ENCODE measurements around the gene MESD. TPM values are rescaled to one million over a fixed set of nuclear protein-coding genes. Genes with fewer than 3 reads are reported as not detected.

The MESD gene
- total RNA-seq, 1 donor: 18.9 TPM

- no peak for TF ChIP-seq CTCF (IDR thresholded peaks at IDR 0.05; ENCODE audit: insufficient read depth, low read length)
- H3K4me3 ChIP-seq (ENCODE audit: low read depth, low read length): no peak overlapping the region
- peak; percentile 61 for DNase-seq (ENCODE audit: low read depth)
Measured at GRCh38 chr15:80953953-80954778, 35.5 kb downstream of the MESD start.

- no peak for TF ChIP-seq CTCF (IDR thresholded peaks at IDR 0.05; ENCODE audit: insufficient read depth, low read length)
- H3K4me3 ChIP-seq (ENCODE audit: low read depth, low read length): no peak overlapping the region
- peak; percentile 54 for DNase-seq (ENCODE audit: low read depth)
Measured at GRCh38 chr15:80953001-80953952, 36.3 kb downstream of the MESD start.

GRCh38 chr15:80951941-80952340 is 37.7 kb downstream of the MESD start:
- H3K4me3 ChIP-seq (ENCODE audit: low read depth, low read length): no peak overlapping the region
- peak; percentile 36 for DNase-seq (ENCODE audit: low read depth)
- TF ChIP-seq CTCF (IDR thresholded peaks at IDR 0.05; ENCODE audit: insufficient read depth, low read length): no peak

GRCh38 chr15:80950291-80951078 is 39.1 kb downstream of the MESD start:
- no peak overlapping the region for H3K4me3 ChIP-seq (ENCODE audit: low read depth, low read length)
- no peak for DNase-seq (ENCODE audit: low read depth)
- TF ChIP-seq CTCF (IDR thresholded peaks at IDR 0.05; ENCODE audit: insufficient read depth, low read length): no peak

- TF ChIP-seq CTCF (IDR thresholded peaks at IDR 0.05; ENCODE audit: insufficient read depth, low read length): no peak
- no peak overlapping the region for H3K4me3 ChIP-seq (ENCODE audit: low read depth, low read length)
- no peak for DNase-seq (ENCODE audit: low read depth)
Measured at GRCh38 chr15:80949756-80950155, 39.9 kb downstream of the MESD start.

GRCh38 chr15:80948651-80949292 is 40.8 kb downstream of the MESD start:
- no peak for DNase-seq (ENCODE audit: low read depth)
- TF ChIP-seq CTCF (IDR thresholded peaks at IDR 0.05; ENCODE audit: insufficient read depth, low read length): no peak
- H3K4me3 ChIP-seq (ENCODE audit: low read depth, low read length): no peak overlapping the region

Measured in fibroblast of the aortic adventitia (primary cell).